Breast epithelium (tissue), 3 donors: ENCODE data around the gene GAS7.

Source experiments
- POLR2A ChIP-seq: fragments of 450-650 bp; IDR thresholded peaks from one replicate; pipeline ENCODE4 v1.6.1; 2016; ENCODE audit warnings: antibody characterized with exemption, mild to moderate bottlenecking, moderate library complexity
- POLR2AphosphoS5 ChIP-seq, 3 donors: sonication (generic); formaldehyde crosslinking; IDR thresholded peaks; one replicate each; pipeline ENCODE4 v1.6.1; 2017; ENCODE audit warnings: antibody characterized with exemption in 3 of 3
- TF ChIP-seq, protein P1 (sequence below), 3 donors: fragments of 450-650 bp; IDR thresholded peaks; one replicate each; pipeline ENCODE4 v1.5.1; 2016 to 2017; ENCODE audit warnings: antibody characterized with exemption in 3 of 3, mild to moderate bottlenecking in 3 of 3, moderate library complexity in 3 of 3

DNA sequence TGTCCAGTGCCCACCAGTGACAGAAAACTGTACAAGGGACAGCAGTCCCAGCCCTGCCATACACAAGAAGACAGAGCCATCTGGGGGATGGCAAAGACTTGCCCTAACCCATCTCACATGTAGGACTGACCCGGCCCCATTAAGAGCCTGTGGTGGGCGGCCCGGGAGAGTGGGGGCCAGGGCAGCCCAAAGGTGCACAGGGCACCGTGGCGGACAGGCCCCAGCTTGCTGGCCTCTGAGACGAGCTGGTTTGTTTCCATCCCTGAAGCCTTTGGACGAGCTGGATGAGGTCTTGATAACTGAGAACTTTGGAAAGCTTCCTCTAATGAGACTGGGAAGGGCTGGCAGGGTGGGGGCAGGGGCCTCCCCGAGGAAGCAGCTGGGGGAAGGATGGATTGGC is 282.3 kb downstream of the GAS7 start:
- TF ChIP-seq, protein P1, sequence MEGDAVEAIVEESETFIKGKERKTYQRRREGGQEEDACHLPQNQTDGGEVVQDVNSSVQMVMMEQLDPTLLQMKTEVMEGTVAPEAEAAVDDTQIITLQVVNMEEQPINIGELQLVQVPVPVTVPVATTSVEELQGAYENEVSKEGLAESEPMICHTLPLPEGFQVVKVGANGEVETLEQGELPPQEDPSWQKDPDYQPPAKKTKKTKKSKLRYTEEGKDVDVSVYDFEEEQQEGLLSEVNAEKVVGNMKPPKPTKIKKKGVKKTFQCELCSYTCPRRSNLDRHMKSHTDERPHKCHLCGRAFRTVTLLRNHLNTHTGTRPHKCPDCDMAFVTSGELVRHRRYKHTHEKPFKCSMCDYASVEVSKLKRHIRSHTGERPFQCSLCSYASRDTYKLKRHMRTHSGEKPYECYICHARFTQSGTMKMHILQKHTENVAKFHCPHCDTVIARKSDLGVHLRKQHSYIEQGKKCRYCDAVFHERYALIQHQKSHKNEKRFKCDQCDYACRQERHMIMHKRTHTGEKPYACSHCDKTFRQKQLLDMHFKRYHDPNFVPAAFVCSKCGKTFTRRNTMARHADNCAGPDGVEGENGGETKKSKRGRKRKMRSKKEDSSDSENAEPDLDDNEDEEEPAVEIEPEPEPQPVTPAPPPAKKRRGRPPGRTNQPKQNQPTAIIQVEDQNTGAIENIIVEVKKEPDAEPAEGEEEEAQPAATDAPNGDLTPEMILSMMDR (IDR thresholded peaks at IDR 0.05), result no peak
- TF ChIP-seq POLR2AphosphoS5 (IDR thresholded peaks at IDR 0.05) (no peak), POLR2A (no peak)
